Kasumi-1 (cell line): ENCODE data around the gene DDX51.

ENCODE experiments used
- DNase-seq, 2 experiments: peaks; one replicate each; lab custom pipeline; 2025; lab: John Stamatoyannopoulos, UW

Gene DDX51

DNA sequence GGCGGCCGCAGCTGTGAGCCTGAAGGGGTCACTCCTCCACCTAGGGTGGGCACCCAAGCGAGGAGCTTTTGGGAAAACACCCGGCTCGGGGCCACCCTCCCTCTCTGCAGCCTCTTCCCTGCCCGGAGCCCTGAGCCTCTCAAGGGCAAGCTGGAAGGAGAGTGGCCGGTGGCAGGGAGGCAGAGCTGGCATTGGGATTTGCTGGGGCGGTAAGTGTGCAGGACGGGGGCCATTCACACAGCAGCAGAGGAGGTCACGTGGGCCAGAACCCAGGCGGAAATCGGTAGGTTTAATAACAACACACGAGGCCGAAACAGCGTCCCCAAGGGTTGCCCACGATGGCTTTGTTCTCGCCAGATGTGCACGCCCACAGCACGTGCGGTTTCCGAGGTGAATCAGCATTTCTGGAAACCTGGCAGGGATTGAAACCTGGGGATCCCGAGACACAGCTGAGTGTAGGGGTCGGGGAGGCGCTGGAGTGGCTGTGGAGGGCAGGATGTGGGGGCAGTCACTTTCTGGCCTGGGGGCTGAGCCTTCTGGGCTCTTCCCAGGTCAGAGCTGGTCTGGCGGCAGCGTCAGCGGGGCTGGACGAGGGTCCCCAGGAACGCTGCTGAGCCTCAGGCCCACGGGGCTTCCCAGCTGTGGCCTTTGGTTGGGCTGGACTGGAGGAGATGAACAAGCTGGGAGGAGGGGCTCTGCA, 23.6 kb upstream of the DDX51 start:
- DNase-seq: no peak

DNA sequence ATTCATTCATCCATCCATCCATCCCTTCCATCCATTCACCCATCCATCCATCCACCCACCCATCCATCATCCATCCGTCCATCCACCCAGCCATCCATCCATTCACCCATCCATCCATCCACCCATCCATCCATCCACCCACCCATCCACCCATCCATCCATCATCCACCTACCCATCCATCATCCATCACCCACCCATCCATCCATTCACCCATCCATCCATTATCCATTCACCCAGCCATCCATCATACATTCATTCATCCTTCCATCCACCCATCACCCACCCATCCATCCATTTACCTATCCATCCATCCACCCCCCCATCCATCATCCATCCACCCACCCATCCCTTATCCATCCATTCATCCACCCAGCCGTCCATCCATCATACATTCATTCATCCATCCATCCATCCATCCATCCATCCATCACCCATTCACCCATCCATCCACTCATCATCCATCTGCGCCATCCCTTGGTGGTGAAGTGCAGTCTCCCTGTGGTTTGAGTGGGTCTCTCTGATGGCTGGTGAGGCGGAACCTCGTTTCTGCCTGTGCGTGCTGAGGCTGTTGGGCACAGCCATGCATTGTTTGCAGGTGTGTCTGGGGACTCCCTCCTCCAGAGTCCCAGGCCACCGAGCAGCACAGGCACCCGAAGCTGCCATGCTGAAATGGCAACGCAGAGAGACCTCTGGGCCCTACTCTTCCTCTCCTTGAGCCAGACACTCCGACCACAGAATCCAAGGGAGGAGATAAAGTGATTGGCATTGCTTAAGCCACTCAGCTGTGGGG, 22.9 kb upstream of the DDX51 start:
- DNase-seq: no peak

DNA sequence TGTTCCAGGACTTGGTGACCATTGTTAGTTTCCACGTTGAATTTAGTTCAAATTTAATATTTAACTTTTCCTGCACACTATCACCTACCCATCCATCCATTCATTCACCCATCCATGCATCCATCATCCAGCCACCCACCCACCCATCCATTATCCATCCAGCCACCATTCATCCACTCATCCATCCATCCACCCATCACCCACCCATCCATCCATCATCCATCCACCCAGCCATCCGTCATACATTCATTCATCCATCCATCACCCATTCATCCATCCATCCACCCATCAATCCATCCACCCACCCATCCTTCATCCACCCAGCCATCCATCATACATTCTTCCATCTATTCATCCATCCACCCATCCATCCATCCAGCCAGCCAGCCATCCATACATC, 22.0 kb upstream of the DDX51 start:
- DNase-seq: no peak

DNA sequence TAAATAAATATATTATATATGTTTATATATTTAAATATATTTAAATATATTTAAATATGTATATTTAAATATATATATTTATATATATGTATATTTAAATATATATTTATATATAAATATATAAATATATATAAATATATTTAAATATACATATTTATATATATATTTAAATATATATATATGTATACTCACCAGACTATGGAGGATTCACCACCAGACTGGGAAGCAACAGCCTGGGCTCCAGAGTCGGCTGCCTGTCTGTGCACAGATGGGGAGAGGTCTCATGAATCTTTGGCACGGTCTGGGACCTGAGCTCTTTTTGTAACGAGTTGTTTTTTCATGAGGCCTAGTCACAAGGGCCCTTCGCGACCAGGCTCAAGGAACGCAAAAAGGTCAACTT, 21.5 kb upstream of the DDX51 start:
- DNase-seq: no peak

DNA sequence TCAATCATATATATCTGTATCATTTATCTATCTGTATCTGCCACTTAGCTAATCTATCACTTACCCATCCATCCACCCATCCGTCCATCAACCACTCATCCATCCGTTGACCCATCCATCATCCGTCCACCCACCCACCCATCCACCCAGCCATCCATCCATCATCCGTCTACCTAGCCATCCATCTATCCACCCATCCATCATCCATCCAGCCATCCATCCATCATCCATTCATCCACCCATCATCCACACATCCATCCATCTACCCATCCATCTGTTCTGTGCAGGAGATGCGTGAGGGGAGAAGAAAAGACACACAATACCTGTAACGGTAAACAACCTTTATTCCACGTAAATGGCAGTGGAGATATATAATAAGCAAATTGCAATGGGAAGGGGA, 20.3 kb upstream of the DDX51 start:
- DNase-seq: no peak

DNA sequence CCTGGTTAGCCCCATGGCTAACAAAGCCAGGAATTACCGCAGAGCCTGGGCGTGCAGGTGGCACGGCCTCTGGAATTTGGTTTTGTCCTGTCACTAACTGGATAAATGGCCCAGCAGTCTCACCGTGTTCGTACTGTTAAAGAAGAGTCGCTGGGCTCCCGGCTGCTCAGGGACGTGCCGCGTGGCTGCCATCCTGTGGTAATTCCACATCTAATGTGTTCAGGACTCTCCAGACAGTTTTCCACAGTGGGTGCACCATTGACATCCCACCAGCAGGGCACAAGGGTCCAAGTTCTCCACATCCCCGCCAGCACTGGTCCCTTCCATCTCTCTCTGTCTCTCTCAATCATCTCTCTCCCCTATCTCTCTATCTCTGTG, 19.8 kb upstream of the DDX51 start:
- DNase-seq: no peak

DNA sequence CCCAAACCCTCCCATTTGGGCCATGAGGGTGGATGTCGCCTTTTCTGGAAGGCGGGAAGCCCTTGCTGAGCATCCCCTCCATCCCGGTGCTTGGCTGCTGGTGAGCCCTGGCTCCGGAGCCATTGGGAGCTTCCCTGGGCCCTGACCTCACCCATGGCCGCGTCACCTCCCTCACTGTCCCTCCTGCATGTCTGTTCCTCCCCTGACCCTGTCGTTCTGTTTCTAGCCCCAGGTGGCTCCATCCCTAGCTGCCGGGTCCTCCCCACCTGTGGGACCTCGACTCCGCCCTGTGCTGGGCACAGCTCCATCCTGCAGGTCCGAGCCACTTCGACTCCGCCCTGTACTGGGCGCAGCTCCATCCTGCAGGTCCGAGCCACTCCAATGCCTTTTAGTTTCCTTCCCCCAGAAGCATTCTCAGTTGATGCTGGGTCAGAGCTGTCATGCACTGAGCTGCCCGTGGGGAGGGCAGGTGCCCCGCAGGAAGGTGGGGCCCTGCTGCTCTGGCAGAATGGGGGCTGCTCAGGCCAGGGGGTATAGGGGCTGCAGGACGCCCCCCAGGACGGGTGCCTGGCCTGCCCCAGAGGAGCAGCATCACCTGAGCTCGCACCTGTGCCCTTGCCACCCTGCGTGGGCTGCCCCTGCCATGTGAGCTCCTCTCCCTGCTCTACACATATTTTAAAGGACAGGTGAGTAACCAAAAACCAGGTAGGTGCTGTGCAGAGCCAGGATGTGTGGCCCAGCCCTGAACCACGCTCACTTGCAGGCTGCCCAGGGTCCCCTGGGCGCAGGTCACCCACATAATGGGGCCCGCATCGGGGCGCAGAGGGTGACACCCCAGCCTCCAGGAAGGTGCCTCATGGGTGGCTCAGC, 19.2 kb upstream of the DDX51 start:
- no peak for DNase-seq

DNA sequence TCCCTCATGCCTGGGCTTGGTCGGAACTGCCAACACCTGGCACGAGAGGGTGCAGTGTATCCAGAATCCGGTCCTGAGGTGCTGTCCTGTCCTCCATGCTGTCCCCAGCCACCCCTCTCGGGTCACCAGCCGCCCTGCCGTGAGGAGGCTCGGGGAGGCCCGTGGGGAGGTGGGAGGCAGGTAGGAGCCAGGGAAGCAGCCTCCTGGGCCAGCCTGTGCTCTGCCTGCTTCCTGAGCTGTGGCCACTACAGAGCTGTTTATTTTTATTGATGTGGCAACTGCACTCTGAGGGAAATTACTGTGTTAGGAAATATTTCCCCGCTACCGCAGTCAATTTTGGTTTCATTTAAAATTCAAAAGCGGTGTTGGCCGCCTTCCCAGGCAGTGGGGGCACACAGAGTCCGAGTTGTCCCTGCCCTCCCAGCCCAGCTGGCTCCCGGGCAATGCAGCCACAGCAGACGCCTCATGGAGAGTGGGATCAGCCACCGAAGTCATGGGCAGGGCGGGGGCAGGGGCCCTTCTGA, 18.5 kb upstream of the DDX51 start:
- DNase-seq: peak; percentile 33 to 41

DNA sequence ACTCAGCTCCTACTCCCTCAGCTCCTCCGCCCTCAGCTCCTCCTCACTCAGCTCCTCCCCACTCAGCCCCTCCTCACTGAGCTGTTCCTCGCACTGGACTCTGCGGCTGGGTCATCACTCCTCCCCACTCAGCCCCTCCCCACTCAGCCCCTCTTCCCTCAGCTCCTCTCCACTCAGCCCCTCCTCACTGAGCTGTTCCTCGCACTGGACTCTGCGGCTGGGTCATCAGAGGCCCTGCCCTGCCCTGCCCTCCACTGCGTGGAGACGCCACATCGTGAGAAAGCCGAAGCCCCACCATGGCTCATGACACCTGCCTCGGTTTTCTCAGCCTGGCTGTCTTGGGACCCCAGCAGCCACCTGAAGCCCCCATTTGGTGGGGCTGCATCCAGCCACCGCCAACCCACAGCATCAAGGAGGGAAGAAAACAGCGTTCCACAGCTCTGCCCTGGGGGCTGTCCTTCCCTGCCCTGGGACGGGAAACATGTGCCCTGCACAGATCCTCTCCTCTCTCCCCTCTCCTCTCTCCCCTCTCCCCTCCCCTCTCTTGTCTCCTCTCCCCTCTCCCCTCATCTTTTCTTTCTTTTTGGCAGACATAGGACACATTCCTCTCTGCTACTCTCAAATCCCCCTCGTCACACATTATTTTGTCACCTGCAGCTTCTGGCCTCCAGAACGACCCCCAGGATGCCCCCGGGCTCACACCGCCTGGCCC, 17.8 kb upstream of the DDX51 start:
- DNase-seq: no peak

DNA sequence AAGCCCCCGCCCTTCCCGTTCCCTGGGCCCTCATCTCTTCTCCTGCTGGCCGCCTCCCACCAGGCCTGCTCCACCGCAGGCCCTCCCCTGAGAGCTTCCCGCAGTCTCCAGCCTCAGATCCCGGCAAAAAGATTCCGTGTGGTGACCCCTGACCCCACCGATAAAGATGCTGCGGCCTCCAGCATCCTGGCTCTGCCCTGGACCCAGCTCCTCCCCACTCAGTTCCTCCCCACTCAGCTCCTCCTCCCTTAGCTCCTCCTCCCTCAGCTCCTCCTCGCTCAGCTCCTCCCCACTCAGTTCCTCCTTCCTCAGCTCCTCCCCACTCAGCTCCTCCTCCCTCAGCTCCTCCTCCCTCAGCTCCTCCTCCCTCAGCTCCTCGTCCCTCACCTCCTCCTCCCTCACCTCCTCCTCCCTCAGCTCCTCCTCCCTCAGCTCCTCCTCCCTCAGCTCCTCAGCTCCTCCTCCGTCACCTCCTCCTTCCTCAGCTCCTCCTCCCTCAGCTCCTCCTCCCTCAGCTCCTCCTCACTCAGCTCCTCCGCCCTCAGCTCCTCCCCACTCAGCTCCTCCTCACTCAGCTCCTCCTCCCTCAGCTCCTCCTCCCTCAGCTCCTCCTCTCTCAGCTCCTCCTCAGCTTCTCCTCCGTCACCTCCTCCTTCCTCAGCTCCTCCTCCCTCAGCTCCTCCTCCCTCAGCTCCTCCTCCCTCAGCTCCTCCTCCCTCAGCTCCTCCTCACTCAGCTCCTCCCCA, 17.1 kb upstream of the DDX51 start:
- DNase-seq: peak in 1 of 2 experiments; percentile 22

DNA sequence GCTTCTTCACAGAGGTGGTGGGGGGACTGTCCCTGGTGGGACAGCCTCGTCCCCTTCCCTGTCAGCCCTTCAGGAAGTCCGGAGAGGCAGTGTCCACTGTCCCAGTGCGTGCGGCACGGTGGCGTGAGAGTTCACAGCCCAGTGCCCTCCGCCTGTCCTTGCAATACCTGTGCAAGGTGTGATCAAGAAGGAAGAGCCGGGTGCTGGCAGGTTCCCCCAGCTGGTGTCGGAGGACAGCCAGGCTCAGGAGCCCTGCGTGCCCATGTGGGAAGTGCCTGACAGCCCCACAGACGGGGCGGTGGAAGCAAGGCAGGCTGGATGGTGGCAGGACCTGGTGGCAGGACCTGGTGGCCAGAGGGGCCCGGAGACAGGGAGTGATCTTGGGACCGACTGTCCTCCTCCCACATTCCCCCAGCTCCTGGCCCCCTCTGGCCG, 16.5 kb upstream of the DDX51 start:
- DNase-seq: no peak

DNA sequence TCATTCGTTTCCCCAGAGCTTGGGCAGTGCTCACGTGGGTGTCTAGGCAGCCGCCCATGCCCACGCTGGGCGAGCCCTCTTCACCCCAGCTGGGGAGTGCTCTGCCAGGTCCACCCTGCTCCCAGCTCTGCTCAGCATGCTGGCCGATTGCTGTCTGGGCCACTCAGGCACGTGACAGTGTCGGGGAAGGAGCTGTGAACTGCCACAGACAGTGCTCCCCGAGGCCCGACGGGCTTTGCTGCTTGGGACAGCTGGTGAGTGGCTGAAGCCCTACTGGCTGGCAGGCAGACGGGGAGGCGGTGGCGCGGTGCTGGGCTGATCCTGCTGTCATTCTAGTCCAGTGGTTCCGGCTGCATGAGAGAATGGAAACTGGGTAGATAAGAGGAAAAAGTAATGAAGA, 15.9 kb upstream of the DDX51 start:
- no peak for DNase-seq

DNA sequence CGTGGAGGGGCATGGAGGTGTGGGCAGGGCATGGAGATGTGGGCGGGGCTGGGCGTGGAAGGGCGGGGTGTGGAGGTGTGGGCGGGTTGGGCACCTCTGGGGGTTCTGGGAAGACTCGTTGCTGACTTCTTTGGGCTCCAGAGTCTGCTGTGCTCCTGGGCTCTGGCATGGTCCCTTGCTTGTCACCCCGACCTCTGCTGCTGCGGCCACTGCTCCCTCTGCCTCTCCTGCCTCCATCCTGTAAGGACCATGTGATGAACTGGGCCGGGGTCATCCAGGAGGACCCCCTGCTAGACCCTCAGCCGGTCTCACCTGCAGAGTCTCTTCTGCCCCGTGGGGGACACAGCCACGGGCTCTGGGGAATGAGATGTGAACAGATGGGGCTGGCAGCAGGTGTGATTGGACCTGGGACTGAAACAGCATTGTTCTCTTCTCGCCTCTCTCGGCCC, 15.5 kb upstream of the DDX51 start:
- DNase-seq: no peak

DNA sequence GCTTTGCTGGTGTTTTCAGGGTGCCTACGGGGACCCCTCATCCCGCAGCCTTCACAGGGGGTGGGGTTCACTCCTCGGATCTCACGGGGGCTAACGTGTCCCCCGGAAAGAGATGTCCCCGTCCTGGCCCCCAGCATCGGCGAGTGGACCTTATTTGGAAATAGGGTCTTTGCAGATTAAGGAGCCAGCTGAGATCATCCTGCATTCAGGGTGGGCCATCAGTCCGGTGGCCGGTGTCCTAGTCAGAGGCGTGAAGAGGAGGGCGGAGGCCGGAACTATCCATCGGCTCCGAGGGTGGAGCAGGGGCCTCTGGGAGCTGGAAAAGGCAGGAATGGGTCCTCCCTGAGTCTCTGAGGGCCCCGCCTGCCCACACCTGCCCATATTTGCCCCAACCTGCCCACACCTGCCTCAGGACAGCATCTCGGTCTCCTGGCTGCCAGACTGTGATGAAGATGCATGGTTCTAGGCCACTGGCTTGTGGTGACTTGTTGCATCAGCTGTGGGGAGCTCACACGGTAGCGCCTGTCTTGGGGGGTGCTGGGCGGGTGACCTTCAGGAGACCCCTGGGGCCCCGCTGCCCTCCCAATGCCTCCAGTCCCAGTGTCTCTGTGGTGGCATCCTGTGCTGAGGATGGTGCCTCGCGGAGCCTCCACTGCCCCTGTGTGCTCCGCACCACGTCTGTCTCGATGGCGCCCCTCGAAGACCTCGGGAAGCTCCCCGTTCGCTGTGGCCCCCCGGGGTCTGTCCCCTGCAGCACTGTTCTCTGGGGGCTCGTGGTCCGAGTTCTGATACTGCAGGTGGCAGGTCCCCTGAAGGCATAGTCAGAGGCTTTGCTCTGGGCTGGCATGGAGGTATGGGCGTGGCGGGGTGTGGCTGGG, 14.8 kb upstream of the DDX51 start:
- no peak for DNase-seq

DNA sequence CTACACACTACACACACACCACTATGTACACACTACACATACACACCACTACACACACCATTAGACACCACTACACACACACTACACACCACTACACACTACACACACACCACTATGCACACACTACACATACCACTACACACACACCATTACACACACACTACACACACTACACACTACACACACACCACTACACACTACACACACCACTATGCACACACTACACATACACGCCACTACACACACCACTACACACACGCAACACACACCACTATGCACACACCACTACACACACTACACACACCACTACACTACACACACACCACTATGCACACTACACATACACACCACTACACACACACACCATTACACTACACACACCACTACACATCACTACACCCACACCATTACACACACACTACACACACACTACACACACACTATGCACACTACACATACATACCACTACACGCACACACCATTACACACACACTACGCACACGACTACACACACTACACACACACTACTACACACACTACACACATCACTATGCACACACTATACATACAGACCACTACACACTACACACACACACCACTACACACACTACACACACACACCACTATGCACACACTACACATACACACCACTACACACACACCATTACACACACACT, 13.8 kb upstream of the DDX51 start:
- no peak for DNase-seq

DNA sequence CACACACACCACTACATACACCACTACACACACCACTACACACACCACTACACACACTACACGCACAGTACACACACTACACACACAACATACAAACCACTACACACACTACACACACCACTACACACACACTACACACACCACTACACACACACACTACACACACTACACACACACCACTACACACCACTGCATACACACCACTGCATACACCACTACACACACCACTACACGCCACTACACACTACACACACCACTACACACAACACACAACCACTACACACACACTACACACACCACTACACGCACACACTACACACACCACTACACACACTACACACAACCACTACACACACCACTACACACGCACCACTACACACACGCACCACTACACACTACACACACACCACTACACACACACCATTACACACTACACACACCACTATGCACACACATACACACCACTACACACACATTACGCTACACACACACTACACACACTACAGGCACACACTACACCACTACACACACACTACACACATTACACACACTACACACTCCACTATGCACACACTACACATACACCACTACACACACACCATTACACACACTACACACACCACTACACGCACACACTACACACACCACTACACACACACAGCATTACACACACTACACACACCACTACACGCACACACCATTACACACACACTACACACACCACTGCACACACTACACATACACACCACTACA, 12.6 kb upstream of the DDX51 start:
- DNase-seq: no peak

DNA sequence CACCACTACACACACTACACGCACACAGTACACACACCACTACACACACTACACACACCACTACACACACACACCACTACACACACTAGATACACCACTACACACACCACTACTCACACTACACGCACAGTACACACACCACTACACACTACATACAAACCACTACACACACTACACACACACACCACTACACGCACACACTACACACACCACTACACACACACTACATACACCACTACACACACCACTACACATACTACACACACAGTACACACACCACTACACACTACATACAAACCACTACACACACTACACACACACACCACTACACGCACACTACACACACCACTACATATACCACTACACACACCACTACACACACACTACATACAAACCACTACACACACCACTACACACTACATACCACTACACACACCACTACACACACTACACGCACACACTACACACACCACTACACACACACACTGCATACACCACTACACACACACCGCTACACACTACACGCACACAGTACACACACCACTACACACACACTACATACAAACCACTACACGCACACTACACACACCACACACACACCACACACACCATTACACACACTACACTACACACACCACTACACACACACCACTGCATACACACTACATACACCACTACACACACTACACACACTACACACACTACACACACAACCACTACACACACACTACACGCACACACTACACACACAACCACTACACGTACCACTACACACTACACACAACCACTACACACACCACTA, 11.9 kb upstream of the DDX51 start:
- DNase-seq: no peak
